Right renal cortex interstitium (tissue), 3 donors: ENCODE results near the gene KDM4D. TPM values are rescaled to one million over a fixed set of nuclear protein-coding genes. Genes with fewer than 3 reads are reported as not detected.
"Not testable (repeated sequence)": the region's sequence is repeated elsewhere in the genome, so short reads cannot be mapped to it uniquely, and the experiment has no call there.

Experiments
- DNase-seq, 3 donors: peaks; one replicate each; pipeline ENCODE4 v3.0.0-alpha.2; 2013; ENCODE audit warnings: low read depth in 3 of 3, low spot score in 2 of 3
- polyA plus RNA-seq, 3 donors: library from polyadenylated mRNA; unstranded; fragments of 120-200 nt; gene quantifications; one replicate each; pipeline ENCODE4 v1.2.1, GENCODE V29; 2013; ENCODE audit not compliant: insufficient read length in 3 of 3

KDM4D gene
- polyA plus RNA-seq = 1 to 10 TPM; 2.0 to 2.2 (median 2.0) TPM

GRCh38 chr11:94973099-94973968 lies at the start of gene KDM4D, which contains the start of gene CWC15:
TSS of gene KDM4D (plus strand) at chr11:94973709. CDS start at chr11:94997373, 23,664 bp downstream.
TSS of gene CWC15 (minus strand) at chr11:94973556. CDS start at chr11:94972185, 1,371 bp downstream.
- DNase-seq = peak; percentile 88 to 95 (median 92)

DNA sequence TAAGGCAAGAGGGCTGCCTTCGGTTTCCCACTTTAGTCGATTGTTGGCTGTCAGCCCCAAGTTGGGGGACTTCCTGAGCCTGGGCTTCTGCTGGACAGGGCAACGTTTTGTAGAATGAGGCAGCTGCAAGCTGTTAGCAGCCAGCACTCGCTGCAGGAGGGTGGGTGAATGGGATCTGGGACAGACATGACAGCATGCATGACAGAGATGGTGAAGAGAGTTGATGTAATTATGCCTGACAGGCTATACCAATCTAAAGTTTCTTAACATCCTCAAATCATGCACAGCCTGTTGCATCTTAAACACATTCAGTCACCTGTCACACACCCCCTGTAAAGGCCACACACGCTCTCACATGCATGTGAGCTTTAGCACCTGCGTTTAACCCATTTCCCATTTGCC lies 49.3 kb upstream of the KDM4D start:
- no peak for DNase-seq

GRCh38 chr11:94924612-94925011 lies 48.9 kb upstream of the KDM4D start:
- DNase-seq = no peak

DNA sequence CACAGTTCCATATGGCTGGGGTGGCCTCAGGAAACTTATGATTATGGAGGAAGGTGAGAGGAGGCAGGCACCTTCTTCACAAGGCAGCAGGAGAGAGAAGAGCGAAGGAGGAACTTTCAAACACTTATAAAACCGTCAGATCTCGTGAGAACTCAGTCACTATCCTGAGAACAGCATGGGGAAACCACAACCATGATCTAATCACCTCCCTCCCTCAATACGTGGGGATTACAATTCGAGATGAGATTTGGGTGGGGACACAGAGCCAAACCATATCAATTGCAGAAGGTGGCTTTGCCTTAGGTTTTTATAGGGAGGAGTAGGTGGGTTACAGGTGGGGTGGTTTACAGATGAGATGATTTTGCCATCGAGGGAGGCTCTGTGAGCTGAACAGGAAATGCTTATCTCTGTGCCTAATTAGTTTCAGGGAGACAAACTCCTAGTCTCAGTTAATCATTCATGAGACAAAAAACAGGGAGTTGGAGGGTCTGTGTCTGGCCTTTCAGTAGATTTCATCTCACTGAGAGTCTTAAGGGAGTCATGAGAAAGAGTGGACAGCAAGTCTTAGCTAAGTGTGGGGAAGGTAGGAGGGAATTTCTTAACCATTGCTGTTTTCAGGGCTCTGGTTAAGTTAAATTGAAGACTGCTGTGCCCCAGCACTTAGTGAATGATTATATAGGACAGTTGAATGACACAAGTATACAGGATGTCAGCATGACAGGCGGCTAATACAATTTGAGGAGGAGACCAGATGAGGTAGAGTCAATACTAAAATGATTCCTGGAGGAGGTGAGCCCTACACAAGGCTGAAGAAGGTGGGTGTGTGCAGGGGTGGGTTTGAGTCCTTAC lies 47.9 kb upstream of the KDM4D start:
- no peak for DNase-seq

GRCh38 chr11:94926271-94926625 lies 47.3 kb upstream of the KDM4D start:
- DNase-seq = no peak

DNA sequence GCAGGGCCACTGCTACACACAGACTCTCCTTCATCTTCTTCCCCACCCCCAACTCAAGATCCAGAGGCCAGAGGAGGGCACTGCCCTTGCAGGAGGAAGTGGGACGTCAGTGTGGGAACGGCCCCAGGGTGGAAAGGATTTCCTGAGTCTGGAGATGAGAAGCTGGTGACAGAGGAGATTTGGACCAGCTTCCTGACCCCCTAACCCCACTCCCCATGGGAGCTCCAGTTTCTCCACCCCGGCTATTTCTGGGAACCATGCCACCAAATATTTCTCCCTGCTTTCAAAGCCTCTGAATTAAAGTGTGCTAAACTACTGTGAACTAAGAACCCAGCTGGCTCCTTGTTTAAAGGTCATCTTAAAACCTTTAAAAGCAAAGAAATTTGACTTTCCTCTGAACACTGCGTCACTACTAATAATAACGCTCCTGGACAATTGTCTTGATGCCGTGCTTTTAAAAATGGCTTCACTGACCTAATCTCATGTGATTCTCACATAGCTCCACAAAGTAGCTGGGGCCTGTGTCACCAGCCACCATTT lies 46.7 kb upstream of the KDM4D start:
- peak; percentile 73 to 83 (median 80) for DNase-seq

DNA sequence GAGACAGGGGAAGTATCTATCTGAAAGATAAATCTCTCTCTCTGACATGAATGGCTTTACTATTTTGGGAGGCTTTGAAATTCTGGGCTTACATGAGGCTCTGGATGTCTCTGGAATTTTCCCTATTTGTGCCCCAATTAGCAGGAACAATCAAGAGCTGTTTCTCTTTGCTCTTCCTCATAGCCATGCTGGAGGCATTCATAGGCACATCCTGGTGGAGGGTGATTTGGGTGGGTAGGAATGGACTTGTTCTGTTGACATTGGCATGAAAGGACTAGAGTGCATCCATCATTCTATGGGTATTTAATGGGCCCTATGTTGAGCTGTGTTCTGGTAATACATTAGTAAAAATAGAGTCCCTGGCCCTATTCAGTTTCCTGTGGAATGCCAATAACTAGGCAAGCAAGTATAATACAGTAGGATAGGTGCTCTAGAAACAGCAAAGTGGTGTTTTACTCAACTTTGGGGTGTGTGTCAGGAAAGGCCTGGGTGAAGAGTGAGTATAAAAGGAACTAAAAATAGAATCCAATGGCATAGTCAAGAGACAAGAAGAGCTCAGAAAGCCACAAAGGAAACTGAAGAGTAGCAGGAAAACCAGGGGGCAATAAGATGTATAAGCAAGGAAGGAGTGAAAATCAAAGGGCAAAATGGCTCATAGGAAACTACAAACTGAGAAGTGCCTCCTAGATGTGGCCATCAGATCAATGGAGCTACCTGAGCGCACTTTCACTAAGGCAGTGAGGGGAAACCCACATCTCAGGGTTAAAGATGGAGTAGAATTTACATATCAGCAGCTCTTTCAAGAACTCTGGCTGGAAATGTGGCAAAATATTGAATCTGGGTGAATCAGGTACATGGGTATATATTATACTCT lies 45.2 kb upstream of the KDM4D start:
- DNase-seq = no peak

- not testable (repeated sequence) for DNase-seq
Observed at GRCh38 chr11:94932072-94932471, 41.4 kb upstream of the KDM4D start.

GRCh38 chr11:94932503-94932902 lies 41.0 kb upstream of the KDM4D start:
- DNase-seq = no peak

DNA sequence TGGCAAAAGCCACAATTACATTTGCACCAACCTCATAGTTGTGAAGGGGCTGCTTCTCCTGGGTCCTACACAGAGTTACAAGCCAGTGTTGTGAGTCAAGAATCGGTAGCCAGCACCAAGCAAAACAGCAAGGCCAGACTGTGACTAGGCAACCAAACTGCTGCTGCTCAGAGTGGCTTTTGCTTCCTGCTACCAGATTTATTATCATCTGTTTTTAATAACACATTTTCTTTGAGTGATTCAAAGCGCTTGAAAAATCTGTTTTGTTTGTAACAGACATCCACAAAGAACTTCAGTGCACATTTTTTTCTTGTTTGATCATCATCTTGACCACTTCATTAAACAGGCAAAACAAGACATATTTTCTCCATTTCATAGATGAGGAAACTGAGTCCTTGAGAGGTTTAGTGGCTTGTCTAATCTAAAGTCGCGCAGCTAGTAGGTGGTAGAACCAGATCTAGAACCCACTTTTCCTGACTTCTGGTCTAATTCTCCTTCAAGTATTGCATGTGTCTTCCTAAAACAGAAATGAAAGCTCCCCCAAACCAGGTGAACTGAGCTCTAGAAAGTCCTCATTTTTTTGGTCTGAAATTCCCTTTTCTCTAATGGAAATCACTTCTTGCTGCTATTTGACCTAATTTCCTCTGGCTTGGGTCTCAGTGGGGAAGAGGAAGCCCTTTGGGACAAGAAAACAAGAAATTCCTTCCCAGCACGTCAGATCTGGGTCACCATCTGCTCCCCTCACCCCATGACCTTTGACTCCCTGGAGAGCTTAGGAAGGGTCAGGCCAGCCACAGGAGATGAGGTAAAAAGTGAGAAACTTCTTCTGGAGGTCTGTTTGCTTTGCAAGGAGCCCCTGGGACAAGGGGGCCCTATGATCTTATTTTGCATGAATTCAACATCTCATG lies 40.0 kb upstream of the KDM4D start:
- DNase-seq = no peak

DNA sequence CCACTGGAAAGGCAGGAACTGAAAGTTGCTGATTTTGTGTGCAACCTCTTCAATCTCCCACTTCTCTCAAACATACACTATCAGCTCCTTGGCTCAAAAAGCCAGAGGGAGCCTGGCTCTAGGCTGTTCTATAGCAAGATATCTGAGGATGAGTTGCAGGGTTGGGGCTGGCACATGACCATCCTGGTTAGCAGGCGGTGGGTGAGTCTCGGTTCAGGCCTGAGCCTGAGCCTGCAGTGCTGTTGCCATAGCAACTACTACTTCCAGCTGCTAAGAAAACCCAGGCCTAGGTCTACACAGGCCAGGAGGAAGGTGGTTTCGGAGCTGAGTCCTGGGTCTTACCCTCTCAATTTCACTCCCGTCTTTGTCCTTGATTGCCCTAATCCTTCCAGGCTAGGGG lies 39.1 kb upstream of the KDM4D start:
- DNase-seq = no peak

- DNase-seq = no peak
Observed at GRCh38 chr11:94934846-94935245, 38.7 kb upstream of the KDM4D start.

DNA sequence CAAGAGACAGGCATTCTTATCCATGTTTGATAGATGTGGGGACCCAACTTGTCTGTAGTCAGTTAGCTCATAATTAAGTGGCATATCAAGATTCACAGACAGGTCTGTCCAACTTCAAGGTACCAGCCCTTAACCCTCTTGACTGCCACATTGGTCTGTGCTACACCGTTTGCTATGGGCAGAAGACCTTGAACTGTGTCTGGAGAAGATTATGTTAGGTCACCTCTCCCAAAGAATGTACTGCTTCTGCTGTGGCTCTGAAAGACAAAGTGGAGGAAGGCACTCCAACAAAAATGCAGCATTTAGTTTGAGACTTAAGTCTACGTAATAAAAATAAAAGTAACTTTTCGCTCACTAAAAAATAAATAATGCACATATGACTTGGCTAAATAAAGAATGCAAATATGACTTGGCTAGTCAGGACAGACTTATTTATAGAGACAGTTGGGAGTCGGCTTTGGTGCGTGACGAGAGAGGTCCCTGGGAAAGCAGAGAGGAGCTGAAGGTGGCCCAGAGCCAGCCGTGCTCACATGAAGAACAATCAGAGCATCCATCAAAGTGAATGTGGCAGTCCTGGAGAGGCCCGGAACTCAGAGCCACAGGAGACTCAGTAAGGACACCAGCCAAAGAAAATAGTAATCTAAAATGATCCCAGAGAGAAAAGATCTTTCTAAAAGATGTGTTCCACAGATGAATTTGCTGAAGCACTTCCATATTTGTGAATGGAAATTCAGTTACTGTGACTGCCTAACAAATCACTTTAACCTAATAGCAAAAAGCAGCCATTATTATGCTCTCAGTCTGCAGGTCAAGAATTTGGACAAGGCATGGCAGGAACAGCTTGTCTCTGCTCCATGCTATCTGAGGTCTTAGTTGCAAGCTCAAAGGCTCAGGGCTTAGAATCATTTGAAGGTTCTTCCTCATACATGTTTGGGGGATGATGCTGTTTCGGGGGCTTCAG lies 35.1 kb upstream of the KDM4D start:
- no peak for DNase-seq

DNA sequence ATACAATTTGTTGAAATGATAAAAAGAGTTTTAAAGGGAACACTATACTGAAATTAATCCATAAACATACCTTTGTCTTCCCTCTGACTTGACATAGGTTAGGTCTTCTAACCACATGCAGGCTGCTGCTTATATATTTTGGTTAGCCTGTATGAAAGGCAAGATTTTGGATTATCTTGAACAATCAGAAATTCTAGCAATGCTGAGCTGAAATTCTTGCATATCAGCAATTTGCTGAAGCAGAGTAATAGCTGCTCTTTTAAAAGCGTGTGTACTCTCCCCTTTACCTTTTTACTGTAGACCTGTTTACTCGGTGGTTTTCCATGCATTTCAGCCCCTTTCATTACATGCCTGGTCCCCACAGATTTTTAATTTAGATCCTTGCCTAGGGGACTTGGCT lies 34.2 kb upstream of the KDM4D start:
- DNase-seq = no peak

DNA sequence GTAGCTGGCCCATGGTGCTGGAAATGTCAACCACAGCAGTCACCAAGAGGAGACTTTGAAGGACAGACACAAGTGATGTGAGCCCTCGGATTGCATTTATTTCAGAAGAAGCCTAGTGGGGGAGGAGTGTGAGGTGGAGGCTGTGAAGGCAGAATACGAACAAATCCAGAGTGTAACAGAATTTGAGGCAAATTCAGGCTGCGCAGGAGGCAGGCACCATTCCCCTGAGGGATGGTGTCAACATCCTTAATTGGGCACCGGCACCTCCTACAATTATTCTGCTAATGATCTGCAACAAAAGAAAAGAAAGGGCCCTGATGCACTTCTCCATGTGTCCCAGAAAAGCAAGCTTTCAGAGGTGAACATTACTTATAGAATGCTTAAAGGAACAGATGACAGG lies 32.4 kb upstream of the KDM4D start:
- DNase-seq = no peak

DNA sequence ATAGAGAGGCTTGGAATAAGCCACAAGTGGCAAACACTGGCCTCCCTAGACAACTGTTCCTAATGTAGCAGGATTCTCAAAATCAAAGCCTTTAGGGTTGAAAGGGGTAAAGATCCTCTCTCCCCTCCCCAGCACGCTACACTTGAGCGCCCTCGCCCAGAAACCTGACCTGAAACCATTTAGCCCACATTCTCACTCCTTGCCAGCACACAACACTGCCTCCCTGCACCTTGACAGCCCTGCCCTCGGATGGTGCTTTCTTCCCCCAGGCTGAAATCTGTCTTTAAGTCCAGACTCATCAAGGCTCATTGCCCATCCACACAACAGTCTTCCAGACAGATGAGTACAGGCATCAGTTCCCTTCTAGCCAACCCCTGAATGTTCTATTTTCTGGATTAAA lies 26.7 kb upstream of the KDM4D start:
- no peak for DNase-seq

DNA sequence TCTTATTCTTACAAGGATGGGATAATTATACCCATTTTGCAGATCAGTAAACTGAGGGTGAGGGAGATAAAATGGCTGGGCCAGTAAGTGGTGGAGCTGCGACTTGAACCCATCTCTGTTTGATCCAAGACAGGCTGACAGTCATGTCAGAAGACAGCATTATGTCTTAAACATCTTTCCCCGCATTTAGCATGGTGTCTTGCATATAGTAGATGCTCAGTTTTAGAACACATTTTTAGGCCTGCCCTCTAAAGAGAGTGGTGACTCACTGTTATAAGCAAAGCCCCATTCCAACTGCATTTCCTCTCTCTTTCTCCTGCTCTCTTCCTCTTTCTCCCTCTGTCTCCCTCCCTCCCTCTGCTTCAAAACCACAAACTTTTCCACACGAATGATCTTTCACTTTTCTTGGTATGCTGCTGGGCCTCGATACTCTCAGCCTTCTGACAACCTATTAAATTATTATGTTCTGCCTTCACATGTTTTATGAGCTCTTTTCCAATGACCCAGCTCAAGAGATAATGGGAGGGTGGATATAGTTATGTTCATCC lies 25.4 kb upstream of the KDM4D start:
- no peak for DNase-seq

- no peak for DNase-seq
Observed at GRCh38 chr11:94954753-94955152, 18.8 kb upstream of the KDM4D start.
